GM12891 (cell line): ENCODE data around the gene GLT8D2.

Source experiments
- PAX5 ChIP-seq: IDR thresholded peaks from 2 replicates; pipeline ENCODE4 v1.6.1; 2011; ENCODE audit warnings: low read length, moderate library complexity, mild to moderate bottlenecking; ENCODE audit not compliant: insufficient read depth, severe bottlenecking
- POLR2A ChIP-seq: IDR thresholded peaks from 2 replicates; pipeline ENCODE4 v1.6.1; 2011; ENCODE audit warnings: low read depth, low read length, control low read depth
- POLR2AphosphoS5 ChIP-seq: IDR thresholded peaks from 2 replicates; pipeline ENCODE4 v1.6.1; 2011; ENCODE audit warnings: low read depth, low read length, control low read depth
- POU2F2 ChIP-seq: IDR thresholded peaks from 2 replicates; pipeline ENCODE4 v1.6.1; 2011; ENCODE audit warnings: low read depth, mild to moderate bottlenecking, control low read depth, low read length, moderate library complexity
- SPI1 ChIP-seq: IDR thresholded peaks from 2 replicates; pipeline ENCODE4 v1.6.1; 2011; ENCODE audit warnings: low read depth, low read length, control low read depth
- TAF1 ChIP-seq: IDR thresholded peaks from 2 replicates; pipeline ENCODE4 v1.6.1; 2011; ENCODE audit warnings: low read depth, low read length, control low read depth

GRCh38 chr12:103960616-103961227 lies 89.3 kb downstream of the GLT8D2 start:
- TF ChIP-seq POLR2AphosphoS5 (no peak), POLR2A (no peak), TAF1 (no peak), POU2F2 (no peak), SPI1 (no peak), PAX5 (no peak)
